SK-MEL-5 (cell line): ENCODE measurements around the gene RNF34. TPM values are rescaled to one million over a fixed set of nuclear protein-coding genes. Genes with fewer than 3 reads are reported as not detected.

Source experiments
- DNase-seq: peaks from one replicate; pipeline ENCODE4 v3.0.0-alpha.2; 2016; ENCODE audit warnings: low read depth, low spot score
- in situ Hi-C: cut with HindIII; loops from 2 replicates; pipeline ENCODE4 v1.10.0; 2016; ENCODE audit warnings: low sequenced_read_pairs, high pct_unique_total_duplicates, low pct_unique_long_range_greater_than_20kb
- total RNA-seq: library from RNA; depleted of rRNA; stranded (reverse); fragments of >200 nt; shearing (Covaris generic); gene quantifications from 2 replicates; pipeline ENCODE4 v1.2.3, GENCODE V29; 2014

RNF34 gene
- total RNA-seq, 1 experiment from 2014 or later: 52.9 TPM

DNA sequence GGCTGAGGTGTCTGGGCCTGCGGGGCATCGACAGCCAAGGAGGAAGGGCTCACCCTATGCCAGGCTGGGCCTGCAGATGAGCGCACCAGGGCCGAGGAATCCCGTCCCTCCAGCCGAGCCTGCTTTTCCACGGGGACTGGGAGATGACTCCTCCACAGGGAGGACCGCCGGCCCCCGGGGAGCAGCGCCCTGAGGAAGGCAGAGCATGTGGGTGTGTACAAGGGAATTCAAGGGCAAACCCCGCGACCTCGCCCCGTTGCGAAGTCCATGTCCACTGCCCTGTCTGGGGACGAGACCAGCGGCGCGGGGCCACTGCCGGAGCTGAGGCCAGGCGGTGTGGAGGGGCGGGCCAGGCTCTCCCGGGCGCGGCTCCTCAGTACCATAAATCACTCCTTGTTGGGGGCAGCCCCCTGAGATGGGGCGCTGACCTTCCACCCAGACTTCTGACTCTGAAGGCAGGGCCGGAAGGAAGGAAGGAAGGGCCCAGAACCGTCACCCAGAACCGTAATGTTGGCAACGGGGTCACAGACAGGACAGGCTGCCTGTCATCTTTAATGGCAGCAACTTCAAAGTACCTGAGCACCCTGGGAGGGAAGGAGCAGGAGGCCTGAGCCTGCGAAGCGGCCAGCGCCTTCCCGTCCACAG lies 52.5 kb downstream of the RNF34 start:
- in situ Hi-C loops: no loop called here
- no peak for DNase-seq

DNA sequence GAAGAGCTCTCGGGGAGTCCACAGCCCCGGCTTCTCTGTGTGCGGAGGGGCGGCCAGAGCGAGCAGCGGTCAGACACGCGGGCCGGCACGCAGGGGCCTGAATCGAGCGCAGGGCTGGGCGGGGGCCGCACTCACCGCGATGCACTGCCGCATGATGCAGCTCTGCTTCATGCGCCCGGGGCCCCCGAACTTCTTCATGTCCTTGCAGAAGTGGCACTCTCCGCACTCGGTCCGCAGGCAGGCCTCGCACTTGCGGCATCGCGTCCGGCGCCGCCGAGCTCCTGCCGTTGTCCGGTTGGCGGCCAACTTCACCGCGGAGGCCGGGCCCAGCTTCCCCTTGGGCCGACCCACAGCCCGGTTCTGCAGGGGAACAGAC lies 53.1 kb downstream of the RNF34 start:
- DNase-seq: no peak
- in situ Hi-C loops: no loop called here

DNA sequence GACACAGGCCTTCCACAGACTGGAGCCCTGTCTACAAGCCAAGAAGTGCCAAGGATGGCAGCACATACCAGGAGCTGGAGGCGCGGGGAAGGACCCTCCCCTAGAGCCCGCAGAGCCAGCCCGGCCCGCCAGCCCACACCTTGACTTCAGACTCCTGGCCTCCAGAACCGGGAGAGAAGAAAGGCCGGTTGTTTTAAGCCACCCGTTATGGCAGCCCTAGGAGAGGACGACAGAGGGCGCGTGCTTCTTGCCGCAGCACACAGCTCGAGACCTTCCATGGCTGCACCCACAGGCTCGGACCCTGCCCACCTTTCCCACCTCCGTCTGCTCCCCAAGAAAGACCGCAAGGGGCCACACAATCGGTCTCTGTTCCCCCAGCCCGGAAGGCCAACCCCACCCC lies 53.7 kb downstream of the RNF34 start:
- no peak for DNase-seq
- in situ Hi-C loops: no loop called here

DNA sequence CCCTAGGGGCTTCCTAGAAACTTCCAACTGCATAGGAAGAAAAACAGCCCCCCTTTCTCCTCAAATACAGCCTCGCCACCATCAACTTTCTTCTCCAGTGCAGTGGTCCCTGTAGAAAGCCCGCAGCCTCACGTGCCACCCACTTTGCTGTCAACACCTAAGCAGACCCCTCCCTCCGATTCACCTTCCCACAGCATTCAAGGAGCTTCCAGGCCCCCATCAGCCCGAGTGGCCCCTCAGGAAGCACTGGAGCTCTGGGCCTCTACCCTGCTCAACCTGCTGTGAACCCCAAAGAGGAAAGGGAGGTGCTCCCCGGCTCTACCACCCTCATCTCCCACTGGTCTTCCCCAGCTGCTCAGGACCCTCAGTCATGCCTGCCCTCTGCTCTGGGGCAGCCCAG lies 55.0 kb downstream of the RNF34 start:
- no peak for DNase-seq
- in situ Hi-C loops: no loop called here

DNA sequence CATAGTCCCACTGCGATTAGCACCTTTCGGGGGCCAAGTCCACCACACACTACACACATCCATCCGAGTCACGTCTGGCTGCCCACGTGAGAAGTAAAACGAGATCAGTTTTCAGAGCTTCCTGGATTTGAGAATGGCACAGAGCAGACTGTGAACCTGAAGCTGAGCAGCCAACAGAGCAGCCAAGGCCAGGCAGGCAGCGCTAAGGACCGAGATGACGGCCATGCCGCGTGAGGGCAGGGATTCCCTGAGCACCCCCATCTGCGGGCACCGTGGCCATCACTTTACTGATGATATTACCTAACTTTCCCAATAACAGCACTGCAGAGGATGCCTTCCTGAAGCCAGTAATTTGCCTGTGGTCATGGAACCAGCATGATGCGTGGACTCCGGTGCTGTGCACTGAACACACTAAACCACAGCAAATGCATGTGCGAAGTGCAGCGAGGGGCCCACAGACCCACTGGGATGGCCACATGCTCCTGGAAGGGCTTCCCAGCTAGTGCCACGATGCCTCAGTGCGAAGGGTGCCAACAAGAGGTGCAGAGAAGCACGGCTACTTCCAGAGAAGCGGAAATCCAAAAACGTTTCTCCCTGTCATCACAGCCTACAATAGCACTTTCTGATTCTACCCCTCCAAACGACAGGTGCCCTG lies 56.0 kb downstream of the RNF34 start:
- in situ Hi-C loops: no loop called here

DNA sequence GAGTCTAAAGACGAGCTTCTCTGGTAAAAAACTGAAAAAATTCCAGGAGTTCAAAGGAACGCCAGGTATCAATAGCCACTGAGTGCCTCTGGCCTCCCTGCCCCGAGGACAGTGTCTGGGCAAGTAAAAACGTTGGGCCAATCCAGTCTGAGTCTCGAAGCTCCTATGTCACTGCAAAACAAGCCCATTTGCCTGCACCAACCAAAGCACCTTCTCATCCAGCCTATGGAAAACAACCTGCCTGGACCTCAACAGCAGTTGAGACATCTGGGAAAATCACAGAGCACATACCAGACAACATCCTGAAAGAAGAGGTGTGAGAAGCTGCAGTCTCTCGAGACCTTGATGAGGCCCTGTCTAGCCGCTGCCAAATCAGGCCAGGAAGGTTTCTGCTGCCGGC lies 56.6 kb downstream of the RNF34 start:
- in situ Hi-C loops: no loop called here
- DNase-seq: no peak

More for the DNA sequence above, 56.0 kb downstream of the RNF34 start:
- no peak for DNase-seq

DNA sequence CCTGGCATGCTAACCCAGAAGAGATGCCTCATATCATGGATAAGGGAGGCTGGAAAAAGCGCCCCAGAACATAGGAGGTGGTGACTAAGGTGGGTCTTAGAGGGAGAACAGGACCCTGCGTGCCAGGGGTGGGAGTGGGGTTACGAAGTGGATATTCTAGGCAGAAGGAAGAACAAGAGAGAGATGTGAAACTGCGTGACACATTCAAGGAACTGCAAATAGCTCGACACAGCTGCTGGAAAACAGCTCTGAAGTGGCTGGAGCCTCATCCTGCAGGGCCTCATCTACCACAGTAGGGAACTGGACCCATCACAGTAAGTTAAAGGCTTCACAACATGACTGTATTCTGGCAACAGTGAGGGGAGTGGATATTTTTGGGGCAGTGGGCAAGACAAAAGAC lies 61.1 kb downstream of the RNF34 start:
- in situ Hi-C loops: no loop called here

DNA sequence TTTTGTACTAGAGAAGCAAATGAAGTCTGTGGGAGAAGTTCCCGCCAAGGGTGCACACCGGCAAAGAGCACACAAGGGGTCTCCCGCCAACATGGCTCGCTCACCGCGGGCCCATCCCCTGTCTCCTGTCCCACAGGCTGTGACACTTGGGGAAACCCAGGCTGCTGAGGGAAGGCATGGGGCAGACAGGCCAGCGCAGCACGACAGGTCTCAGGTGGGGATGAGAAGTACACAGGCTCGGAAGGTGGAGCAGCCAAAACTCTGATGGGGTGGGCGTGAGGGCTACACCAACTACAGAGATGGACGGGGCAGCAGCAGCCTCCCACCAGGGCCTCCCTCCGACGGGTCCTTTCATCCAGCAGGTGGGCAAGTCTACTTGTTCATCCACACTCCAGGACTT lies 64.4 kb downstream of the RNF34 start:
- no peak for DNase-seq
- in situ Hi-C loops: no loop called here

More for the DNA sequence above, 61.1 kb downstream of the RNF34 start:
- DNase-seq: no peak

DNA sequence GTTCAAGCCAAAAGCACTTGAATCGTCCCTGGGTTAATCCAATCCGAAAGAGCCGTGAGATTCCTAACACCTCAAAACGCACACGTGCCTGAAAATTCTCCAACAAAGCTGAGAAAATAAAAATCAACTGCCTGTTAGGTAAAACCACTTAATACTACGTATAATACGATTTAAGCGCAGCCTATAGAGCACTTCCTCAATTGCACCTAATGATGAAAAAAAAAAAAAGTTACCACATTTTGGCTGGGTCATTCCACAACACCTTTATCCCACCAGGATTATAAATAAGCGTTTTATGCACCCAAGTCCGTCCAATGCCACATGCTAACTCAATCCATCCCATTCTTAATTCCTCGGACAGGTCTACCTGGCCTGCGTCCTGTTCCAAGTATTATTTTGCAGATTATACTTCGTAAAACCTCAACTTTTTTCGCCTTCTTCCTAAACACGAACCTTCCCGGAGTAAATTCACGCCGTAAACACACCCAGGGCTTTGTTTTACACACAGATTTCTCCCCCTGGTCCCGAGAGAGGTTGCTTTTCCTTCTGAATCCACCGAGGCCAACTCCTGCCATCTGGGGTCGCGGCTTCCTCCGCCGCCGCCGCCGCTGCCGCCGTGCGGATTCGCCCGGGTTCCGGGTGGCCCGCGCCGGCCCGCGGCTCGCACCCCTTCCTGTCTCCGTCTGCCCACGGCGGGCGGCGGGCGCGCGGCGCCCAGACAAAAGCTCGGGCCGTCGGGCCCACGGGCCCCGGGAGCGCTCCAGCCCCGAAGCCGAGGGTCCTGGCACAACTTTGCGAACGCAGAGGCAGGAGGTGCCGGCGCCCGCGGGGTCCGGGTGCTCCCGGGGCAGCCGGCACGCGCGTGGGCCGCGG lies 66.2 kb downstream of the RNF34 start:
- peak; percentile 15 for DNase-seq
- in situ Hi-C loops: no loop called here

DNA sequence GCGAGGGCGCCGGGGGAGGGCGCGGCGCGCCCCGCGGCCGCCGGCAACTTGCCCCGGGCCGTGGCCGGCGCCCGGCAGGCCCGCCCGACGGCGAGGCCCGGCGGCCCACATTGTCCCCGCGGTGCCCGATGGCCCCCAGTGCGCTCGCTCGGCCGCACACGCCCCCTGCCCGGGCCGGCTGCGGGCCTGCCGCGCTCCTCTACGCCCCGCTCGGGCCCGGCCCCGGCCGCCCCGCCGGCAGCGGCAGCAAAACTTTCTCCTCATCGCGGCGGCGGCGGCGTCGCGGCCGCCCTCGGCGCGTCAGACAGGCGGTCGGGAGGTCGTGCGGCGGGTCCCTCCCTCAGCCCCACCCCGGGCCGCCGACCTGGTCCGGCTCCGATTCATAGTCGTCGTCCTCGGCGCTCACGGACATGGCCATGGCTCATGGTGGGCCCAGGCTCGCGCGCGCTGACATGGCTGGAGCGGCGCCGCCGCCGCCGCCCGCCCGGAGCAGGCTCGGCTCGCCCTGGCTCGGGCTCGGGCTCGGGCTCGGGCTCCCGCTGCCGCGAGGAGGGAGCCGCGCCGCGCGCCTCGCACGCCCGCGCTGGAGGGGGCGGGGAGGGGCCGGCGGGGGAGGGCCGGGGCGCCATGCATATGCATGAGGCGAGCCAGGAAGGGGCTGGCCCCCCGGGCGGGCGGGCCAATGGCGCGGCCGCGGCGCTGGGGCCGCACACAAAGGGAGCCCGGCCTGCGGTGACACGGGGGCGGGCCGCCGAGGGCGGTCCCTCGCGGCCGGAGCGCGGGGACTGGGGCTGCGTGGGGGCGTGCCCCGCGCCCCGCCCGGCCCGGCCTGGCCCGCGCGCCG lies 67.1 kb downstream of the RNF34 start:
- DNase-seq: peak; percentile 85
- in situ Hi-C loops: no loop called here

DNA sequence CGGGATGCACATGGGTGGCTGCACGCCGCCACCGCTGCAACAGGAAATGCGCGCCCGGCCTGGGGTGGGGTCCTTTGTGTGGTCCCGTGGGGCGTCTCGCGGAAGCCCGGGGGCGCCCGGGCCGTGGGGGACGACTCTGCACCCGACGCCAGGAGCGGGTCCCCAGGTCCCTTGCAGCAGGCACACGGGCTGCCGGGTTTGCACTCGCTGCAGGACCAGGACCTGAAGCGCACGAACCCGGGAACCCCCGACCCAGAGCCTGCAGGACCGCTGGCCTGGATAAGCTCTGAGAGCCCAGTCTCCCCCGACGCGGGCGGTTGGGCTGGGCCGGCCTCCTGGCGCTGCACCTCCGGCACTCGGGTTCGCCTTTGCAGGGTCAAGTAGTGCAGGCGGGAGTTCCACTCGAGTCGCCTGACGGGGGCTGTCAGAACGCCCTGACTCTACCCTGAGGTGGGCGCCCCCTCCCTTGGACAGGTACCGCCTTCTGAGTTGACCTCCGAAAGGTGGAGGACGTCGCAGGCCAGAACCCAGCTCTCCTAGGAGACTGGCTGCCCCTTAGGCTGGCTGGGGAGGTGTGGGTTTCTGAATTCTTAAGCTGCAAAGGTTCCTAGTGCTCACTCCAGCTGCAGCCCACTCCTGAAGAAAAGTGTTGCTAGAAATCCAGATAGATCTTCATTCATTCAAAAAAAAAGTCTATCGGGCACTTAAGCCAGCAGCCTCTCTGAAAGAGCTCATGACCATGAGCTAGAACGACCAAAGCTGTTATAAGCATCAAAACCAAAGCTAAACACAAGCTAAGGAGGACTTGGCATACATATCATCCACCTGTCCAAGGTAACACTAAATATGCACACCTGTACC lies 68.0 kb downstream of the RNF34 start:
- in situ Hi-C loops: no loop called here
- no peak for DNase-seq

DNA sequence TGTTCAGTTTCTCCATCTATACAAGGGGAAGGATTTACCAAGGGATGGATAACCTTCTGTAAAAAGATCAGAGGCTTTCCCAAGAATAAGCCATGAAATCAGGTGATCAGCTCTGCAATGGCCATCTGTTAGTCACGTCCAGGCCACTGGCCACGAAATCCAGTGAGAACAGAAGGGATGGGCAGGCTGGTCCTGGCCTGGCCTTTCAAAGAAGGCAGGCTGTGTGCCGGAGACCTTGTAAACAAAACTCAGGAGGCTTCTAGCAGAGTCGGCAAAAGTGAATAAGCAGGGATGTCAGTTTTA lies 68.5 kb downstream of the RNF34 start:
- peak; percentile 6 for DNase-seq
- in situ Hi-C loops: no loop called here

DNA sequence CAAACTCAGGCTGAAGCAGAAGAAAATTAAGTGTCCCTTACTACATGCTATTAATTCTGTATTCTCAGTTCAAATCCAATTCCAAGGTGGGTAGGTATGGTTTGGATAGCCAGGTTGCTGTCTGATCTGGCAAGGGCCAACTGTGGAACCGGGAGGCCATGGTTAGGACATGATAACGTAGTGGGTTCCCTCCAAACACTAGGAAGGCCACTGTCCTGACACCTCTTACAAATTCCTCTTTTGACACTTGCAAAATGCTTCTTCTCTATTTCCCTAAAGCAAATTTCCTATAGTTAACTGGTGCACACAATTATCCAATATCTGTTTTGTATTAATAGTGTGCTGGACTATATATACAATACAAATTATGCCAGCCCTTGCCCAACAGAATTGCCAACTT lies 70.8 kb downstream of the RNF34 start:
- in situ Hi-C loops: no loop called here
- DNase-seq: no peak

DNA sequence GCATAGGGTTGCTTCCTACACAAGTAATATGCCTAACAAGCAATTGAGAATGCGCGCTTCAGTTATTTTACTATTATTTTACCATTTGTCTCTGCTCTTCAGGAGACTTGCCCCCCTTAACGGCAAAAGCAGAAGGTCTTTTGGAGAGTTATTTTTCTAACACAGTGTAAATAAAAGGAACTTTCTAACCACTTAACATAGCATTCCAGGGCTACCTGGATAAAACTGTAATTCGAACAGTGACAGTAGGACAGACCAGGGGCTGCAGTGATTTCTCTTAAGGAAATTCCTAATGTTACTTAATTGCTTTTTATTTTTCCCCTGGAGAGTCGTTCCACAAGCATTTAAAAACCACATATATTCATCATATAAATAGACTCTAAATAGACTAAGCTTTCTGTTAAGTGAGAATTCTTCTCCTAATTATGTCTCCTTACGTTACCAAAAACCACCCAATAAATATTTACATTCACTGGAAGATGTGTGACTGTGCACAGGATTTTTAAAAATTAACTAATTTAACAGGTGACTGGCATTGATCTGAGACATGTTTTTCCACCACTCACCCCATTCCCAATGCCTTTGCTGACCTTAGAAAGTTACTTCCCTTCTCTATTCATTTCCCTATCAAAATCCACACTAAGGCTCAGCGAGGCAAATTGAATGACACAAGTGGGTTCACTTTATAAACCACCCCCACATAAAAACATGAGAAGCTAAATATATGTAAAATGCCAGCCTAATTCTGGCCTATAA lies 72.4 kb downstream of the RNF34 start:
- in situ Hi-C loops: no loop called here
- no peak for DNase-seq
